T-helper 1 cell treated with Interleukin-12 subunit alpha and Interleukin-12 subunit beta and Interleukin-4 antibody, amounts not matched to agents 30 μg/mL and 1 μg/mL, for 36 hours (primary cell): ENCODE data around the gene WDR18.

Source experiments
- H3K27ac Mint-ChIP-seq: one replicate; pipeline ENCODE4 v1.8.0; 2021; ENCODE audit warnings: mild to moderate bottlenecking, mixed read lengths
- H3K27me3 Mint-ChIP-seq: one replicate; pipeline ENCODE4 v1.8.0; 2021; ENCODE audit warnings: low read depth, mixed read lengths
- H3K36me3 Mint-ChIP-seq: one replicate; pipeline ENCODE4 v1.8.0; 2021; ENCODE audit warnings: low read depth, mixed read lengths
- H3K4me1 Mint-ChIP-seq: one replicate; pipeline ENCODE4 v1.8.0; 2021; ENCODE audit warnings: low read depth, mixed read lengths
- H3K4me3 Mint-ChIP-seq: one replicate; pipeline ENCODE4 v1.8.0; 2021; ENCODE audit warnings: mild to moderate bottlenecking, moderate library complexity, mixed read lengths
- H3K9me3 Mint-ChIP-seq: one replicate; pipeline ENCODE4 v1.8.0; 2021; ENCODE audit warnings: mixed read lengths

Gene WDR18

DNA sequence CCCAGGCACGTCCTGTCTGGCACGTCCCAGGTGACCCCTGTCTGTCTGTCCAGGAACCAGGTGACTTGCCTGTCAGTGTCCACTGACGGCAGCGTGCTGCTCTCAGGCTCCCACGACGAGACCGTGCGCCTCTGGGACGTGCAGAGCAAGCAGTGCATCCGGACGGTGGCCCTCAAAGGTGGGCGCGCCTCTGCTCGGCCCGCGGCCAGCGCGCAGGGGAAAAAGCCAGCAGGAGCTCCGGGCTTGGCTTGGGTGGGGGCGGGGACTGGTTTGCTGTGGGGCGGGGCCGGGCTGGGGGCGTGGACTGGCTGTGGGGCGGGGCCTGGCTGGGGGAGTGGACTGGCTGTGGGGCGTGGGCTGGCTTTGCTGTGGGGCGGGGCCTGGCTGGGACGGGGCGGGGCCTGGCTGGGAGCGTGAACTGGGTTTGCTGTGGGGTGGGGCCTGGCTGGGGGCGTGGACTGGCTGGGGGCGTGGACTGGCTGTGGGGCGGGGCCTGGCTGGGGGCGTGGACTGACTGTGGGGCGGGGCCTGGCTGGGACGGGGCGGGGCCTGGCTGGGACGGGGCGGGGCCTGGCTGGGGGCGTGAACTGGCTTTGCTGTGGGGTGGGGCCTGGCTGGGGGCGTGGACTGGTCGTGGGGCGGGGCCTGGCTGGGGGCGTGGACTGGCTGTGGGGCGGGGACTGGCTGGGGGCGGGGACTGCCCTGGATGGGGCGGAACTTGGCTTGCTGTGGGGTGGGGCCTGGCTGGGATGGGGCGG lies 7.2 kb downstream of the WDR18 start:
- H3K27ac Mint-ChIP-seq = no peak overlapping the region
- peaks cover 6% of the 10 kb centered on the region for H3K36me3 Mint-ChIP-seq
- no peaks in the 10 kb centered on the region for H3K9me3 Mint-ChIP-seq
- H3K4me1 Mint-ChIP-seq = peaks cover 4% of the 10 kb centered on the region
- no peak overlapping the region for H3K4me3 Mint-ChIP-seq
- H3K27me3 Mint-ChIP-seq = peaks cover 2% of the 10 kb centered on the region

DNA sequence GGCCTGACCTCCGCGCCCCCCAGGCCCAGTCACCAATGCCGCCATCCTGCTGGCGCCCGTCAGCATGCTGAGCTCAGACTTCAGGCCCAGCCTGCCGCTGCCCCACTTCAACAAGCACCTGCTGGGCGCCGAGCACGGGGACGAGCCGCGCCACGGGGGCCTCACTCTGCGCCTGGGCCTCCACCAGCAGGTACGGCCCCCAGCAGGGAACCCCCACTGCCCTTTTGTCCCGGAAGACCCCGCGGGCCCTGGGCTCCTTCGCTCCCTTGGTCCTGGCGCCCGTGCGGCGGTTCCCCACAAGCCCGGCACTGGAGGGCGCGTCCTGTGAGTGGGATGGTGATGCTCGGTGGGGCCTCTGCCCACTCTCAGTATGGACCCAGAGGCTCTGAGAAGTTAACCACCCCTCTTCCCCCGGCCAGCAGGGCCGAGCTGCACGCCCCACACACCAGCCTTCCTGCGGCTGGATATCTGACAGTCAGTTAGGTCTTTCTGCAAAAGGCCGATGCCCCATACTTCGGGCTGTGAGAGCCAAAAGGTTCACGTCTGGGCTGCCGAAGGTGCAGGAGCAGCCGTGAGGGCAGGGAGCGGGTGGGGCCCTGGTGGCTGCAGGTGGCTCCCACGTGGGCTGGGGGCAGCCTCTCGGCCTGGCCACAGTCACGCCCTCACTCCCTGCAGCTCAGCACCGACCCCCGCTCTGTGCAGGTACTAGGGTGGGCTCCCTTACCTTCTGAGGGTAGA lies 8.0 kb downstream of the WDR18 start:
- peaks cover 6% of the 10 kb centered on the region for H3K36me3 Mint-ChIP-seq
- H3K4me1 Mint-ChIP-seq = peaks cover 6% of the 10 kb centered on the region
- H3K4me3 Mint-ChIP-seq = no peak overlapping the region
- no peak overlapping the region for H3K27ac Mint-ChIP-seq
- H3K9me3 Mint-ChIP-seq = no peaks in the 10 kb centered on the region
- peaks cover 9% of the 10 kb centered on the region for H3K27me3 Mint-ChIP-seq

DNA sequence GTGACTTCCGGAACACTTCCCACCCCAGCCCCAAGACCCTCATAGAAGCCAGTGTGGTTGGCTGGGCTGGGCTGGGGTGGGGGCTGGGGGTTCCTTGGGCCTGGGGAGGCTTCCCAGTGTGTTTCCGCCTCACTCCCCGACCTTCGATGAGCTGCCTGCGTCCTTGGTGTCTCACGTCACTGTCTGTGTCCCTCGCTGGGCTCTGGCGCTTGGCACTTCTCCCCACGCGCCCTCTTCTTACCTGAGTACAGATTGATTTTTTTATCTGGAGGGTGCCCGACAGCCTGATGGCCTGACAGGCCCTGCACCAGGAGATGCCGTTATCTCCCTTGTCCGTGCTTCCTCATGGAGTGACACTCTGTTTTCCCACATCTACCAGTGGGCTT lies 8.5 kb downstream of the WDR18 start:
- H3K27ac Mint-ChIP-seq = no peak overlapping the region
- H3K4me1 Mint-ChIP-seq = peaks cover 6% of the 10 kb centered on the region
- no peaks in the 10 kb centered on the region for H3K9me3 Mint-ChIP-seq
- peaks cover 10% of the 10 kb centered on the region for H3K27me3 Mint-ChIP-seq
- peaks cover 6% of the 10 kb centered on the region for H3K36me3 Mint-ChIP-seq
- H3K4me3 Mint-ChIP-seq = no peak overlapping the region

DNA sequence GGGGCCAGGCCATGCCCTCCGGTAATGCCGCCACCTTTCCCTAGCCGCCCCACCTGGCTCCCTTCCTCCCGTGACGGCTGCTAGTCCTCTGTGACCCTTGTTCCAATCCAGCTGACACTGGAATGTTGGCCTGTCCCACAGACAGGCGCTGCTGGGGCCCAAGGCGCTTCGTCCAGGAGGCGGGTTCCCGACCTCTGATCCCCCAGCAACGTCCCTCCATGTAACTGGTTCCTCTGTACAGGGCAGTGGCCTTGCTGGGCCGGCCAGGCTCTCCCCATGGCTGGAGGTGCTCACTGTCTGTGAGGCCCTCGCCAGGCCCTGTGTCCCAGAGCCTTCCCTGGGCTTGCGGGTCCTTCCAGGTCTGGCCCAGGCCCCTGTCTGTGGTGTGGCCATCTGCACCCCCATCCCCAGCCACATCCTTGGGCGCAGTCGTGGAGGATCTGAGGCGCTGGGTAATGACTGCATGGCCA lies 9.3 kb downstream of the WDR18 start:
- H3K4me1 Mint-ChIP-seq = peaks cover 6% of the 10 kb centered on the region
- H3K9me3 Mint-ChIP-seq = no peaks in the 10 kb centered on the region
- H3K27ac Mint-ChIP-seq = no peak overlapping the region
- peaks cover 6% of the 10 kb centered on the region for H3K36me3 Mint-ChIP-seq
- H3K27me3 Mint-ChIP-seq = peaks cover 17% of the 10 kb centered on the region
- H3K4me3 Mint-ChIP-seq = no peak overlapping the region

DNA sequence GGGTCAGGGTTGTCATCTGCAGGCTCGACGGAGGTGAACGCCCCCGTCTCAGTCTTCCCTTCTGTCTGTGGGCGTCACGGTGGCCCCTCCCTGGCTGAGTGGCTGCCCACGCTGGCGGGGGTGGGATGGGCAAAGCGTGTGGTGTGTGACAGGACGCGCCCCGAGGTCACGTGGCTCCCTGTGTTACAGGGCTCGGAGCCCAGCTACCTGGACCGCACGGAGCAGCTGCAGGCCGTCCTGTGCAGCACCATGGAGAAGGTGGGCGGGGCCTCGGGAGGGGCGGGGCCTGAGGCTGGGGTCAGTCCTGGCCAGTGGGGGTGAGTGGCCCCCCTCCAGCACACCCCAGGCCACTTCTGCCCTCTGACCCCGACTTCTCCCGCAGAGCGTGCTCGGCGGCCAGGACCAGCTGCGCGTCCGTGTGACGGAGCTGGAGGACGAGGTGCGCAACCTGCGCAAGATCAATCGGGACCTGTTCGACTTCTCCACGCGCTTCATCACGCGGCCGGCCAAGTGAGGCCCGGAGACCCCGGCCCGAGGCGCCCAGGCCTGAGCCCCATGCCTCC lies 9.8 kb downstream of the WDR18 start:
- no peaks in the 10 kb centered on the region for H3K9me3 Mint-ChIP-seq
- H3K4me3 Mint-ChIP-seq = no peak overlapping the region
- peaks cover 3% of the 10 kb centered on the region for H3K36me3 Mint-ChIP-seq
- H3K4me1 Mint-ChIP-seq = peaks cover 6% of the 10 kb centered on the region
- peaks cover 21% of the 10 kb centered on the region for H3K27me3 Mint-ChIP-seq
- no peak overlapping the region for H3K27ac Mint-ChIP-seq

DNA sequence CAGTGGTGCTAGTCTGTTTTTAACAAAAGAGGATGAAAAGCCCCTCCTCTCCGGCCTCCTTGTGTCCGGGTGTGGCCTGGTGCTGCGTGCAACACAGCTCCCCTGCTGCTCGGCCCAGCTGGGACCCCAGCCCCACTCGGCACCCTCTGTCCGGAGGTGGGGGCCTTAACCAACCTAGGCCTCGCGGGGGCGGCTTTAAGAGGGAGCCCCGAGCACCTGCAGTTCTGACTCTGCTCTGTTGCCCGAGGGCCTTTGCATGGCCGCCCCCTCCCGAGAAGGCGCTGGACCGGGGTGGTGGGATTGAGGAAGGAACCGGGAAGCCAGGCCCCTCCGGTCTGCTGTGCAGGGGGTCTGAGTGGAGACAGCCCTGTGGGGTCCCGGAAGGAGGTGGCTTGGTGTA lies 10.4 kb downstream of the WDR18 start:
- Mint-ChIP-seq H3K4me3 (no peak overlapping the region), H3K9me3 (no peaks in the 10 kb centered on the region), H3K36me3 (peaks cover 3% of the 10 kb centered on the region), H3K4me1 (peaks cover 8% of the 10 kb centered on the region), H3K27ac (no peak overlapping the region), H3K27me3 (peaks cover 27% of the 10 kb centered on the region)

DNA sequence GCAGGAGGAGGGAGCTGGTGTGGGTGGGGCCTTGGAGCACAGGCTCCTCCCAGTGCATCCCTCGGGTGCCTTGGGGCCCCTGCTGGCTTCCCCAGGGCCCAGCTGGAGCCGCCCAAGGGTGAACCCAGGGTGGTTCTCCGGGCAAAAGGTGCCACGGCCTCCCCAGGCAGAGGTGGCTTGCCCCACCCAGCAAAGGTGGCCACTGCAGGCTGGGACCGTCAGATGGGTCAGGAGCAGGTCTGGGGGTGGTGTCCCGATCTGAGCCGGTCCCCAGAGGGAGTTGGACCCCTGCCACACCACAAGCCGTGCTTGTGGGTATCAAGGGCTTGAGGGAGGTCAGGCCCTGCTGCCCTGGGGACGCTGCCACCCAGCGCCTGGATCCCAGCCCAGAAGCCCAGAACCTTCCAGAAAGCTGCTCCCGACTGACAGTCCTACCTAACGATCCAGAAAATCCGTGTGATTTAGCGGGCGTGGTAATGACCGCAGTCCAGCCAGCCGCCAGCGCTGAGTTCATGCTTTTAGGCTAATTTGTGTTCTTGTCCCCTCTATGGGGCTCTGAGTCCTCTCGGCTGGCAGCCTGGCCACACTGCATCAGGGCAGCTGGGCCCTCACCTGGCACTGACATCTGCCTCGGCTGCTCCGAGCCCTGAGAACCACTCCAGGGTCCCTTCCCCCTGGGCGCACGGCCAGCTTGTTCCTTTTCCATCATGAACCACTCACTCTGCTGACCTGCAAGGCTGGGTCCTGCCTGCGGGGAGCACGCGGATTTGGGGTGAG lies 11.1 kb downstream of the WDR18 start:
- H3K27ac Mint-ChIP-seq = no peak overlapping the region

DNA sequence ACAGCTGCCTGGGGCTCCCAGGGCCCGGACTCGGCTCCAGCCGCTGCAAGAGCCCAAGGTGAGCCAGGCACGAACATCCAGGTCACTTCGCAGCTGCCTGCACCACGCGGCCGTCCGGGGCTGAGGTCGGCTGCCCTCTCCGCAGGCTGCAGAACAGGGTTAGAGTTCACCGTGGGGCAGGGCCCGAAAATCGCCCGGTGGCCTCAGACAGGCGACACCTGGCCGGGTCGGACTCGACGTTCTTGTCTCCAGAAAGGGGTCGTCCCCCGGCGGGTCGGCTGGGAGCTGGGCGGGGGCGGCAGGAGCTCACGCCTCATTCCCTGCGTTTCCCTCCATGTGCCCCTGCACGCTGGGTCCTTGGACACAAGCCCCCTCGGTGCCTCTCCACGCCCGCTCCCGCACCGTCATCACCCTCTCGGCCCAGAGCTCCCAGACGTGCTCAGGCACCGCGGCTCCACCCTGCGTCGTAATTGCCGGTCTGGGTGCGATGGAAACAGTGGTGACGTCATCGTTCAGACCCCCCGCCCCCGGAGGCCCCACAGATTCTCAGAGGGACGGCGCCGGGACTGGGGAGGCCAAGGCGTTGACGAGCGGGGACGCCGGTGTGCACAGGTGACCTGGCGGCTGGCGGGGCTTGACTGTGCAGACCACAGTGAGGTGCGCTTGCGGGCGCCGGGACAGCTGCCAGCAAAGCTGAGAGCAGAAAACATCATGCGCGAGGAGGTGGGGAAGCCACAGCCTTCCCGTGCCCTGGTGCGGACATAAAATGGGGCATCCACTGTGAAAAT lies 12.1 kb downstream of the WDR18 start:
- Mint-ChIP-seq H3K4me3 (peak overlapping the region; percentile 37), H3K27ac (peak overlapping the region; percentile 52), H3K36me3 (peaks cover 3% of the 10 kb centered on the region), H3K4me1 (peaks cover 9% of the 10 kb centered on the region), H3K9me3 (no peaks in the 10 kb centered on the region), H3K27me3 (peaks cover 30% of the 10 kb centered on the region)

More for the DNA sequence above, 11.1 kb downstream of the WDR18 start:
- Mint-ChIP-seq H3K4me1 (peaks cover 9% of the 10 kb centered on the region), H3K4me3 (no peak overlapping the region), H3K36me3 (peaks cover 3% of the 10 kb centered on the region), H3K27me3 (peaks cover 27% of the 10 kb centered on the region), H3K9me3 (no peaks in the 10 kb centered on the region)

DNA sequence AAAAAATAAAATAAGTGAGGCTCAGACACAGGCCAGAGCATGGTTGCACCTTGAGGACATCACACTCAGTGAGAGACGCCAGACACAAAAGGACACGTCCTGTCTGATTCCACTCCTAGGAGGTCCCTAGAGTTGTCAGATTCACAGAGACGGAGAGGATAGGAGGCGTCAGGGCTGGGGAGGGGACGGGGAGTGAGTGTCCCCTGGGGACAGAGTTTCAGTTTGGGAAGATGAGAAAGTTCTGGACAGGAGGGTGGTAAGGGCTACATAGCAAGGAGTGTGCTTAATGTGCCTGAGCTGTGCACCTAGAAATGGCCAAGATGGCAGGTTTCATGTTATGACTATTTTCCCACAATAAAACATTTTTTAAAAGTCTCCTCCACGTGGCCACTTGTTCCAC lies 13.9 kb downstream of the WDR18 start:
- Mint-ChIP-seq H3K4me1 (peaks cover 9% of the 10 kb centered on the region), H3K27ac (peak overlapping the region; percentile 45), H3K36me3 (no peaks in the 10 kb centered on the region), H3K4me3 (no peak overlapping the region), H3K27me3 (peaks cover 37% of the 10 kb centered on the region), H3K9me3 (no peaks in the 10 kb centered on the region)

DNA sequence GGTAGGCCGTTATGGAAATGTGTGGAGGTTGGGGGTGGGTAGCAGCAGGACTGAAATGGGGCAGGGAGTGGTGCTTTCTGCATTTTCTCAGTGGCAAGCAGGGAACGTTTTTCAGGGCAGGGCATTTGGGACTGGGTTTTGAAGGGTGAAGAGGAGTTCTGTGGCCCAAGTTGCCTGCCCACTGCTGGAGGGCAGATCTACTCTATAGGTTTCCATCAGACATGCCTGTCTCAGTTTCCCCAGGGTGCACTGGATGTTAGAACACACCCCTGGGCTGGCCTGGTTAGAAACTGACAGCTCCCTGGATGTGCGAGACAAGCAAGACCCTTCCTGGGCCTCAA lies 15.2 kb downstream of the WDR18 start:
- Mint-ChIP-seq H3K27me3 (peaks cover 37% of the 10 kb centered on the region), H3K9me3 (no peaks in the 10 kb centered on the region), H3K36me3 (no peaks in the 10 kb centered on the region), H3K27ac (no peak overlapping the region), H3K4me3 (no peak overlapping the region), H3K4me1 (peaks cover 9% of the 10 kb centered on the region)

DNA sequence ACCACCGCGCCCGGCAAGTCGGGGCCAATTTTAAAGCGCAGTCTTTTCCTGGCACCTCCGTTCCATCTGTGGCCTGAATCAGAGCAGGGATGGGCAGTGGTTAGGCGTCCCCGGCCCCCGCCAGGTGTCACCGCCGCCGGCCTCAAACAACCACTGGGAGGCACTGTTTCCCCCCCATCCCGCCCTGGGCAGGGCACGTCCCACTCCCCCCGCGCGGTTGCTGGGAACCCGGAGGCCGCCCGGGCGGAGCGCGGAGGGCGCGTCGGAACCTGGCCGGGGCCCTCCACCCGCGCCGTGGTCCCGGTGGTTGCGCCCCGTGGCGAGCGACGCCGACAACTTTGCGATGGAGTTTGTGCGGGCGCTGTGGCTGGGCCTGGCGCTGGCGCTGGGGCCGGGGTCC lies 15.9 kb downstream of the WDR18 start, which contains the start of gene GRIN3B:
Gene GRIN3B, plus strand, starts transcription at position 325 of the 400 bp plus-strand sequence. Its CDS starts 19 bp downstream, at position 344.
- H3K4me3 Mint-ChIP-seq = peak within 1 kb of the TSS; percentile 21
- peaks cover 9% of the 10 kb centered on the region for H3K4me1 Mint-ChIP-seq
- H3K27ac Mint-ChIP-seq = no peak within 1 kb of the TSS
- no peaks in the 10 kb centered on the region for H3K9me3 Mint-ChIP-seq
- H3K36me3 Mint-ChIP-seq = no peaks in the 10 kb centered on the region
- peaks cover 37% of the 10 kb centered on the region for H3K27me3 Mint-ChIP-seq

DNA sequence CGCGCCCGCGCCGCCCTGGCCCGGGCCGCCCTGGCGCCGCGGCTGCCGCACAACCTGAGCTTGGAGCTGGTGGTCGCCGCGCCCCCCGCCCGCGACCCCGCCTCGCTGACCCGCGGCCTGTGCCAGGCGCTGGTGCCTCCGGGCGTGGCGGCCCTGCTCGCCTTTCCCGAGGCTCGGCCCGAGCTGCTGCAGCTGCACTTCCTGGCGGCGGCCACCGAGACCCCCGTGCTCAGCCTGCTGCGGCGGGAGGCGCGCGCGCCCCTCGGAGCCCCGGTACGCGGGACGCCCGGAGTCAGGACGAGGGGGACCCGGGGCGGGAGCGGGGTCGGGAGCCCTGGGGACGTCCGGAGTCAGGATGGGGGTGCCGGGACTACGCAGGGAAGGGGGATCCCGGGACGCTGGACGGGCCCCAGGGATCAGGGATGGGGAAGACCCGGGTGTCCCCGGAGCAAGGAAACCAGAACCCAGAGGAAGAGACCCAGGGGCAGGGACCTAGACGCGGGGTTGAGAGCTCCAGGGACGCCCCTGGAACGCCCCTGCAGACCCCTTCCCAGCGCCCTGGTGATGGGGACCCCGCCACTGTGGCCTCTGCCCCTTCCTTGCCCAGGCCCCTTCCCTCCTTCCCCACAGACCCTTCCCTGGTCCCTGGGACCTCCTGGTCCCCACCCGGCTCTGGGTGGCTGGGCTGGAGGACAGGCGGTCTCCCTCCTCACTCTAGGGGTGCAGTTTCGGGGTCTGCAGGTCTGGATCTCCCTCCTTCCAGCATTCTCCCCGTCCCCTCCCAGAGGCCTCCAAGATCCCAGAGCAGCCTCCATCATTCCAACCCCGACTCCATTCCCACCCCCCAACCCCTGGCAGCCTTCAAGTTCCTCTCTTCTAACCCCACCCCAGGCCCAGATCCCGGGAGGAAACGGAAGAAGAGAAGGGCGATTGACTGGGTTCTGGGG lies 16.7 kb downstream of the WDR18 start:
- Mint-ChIP-seq H3K4me3 (peak overlapping the region; percentile 21), H3K9me3 (no peaks in the 10 kb centered on the region), H3K27me3 (peaks cover 37% of the 10 kb centered on the region), H3K27ac (no peak overlapping the region), H3K4me1 (peaks cover 9% of the 10 kb centered on the region), H3K36me3 (no peaks in the 10 kb centered on the region)
